H1 (cell line): ENCODE data around the gene ALDH3B1. TPM values are rescaled to one million over a fixed set of nuclear protein-coding genes. Genes with fewer than 3 reads are reported as not detected.

Experiments
- CTCF ChIA-PET: fragments of 300-600 bp; sonication (Branson Sonifier 250); formaldehyde crosslinking; loops from one replicate; lab custom pipeline; 2021; ENCODE audit not compliant: partially characterized antibody; lab: Charles Lee
- POLR2A ChIA-PET: fragments of 300-600 bp; sonication (Branson Sonifier 250); formaldehyde crosslinking; loops from one replicate; lab custom pipeline; 2021; ENCODE audit warnings: inconsistent platforms; ENCODE audit not compliant: partially characterized antibody; lab: Charles Lee
- DNase-seq, 2 experiments: peaks; one replicate each; pipeline versions ENCODE4 v3.0.0 to v3.0.0-alpha.2; 2010 to 2022; ENCODE audit warnings: low spot score in 2 of 2, low read depth in 1 of 2, mixed read lengths in 1 of 2
- FAIRE-seq: peaks from 2 replicates; lab custom pipeline; 2011; peaks lifted over from hg19 to GRCh38; lab: Jason Lieb, UNC
- H2AFZ ChIP-seq: 2 replicates; pipeline ENCODE4 v1.8.1; 2012; ENCODE audit warnings: low read length, inconsistent platforms
- H2AK5ac ChIP-seq: 2 replicates; pipeline ENCODE4 v1.6.1; 2013; ENCODE audit warnings: low read depth, low read length
- H2BK120ac ChIP-seq: replicated peaks from 2 replicates; pipeline ENCODE3; 2013; ENCODE audit warnings: low read depth, low read length, inconsistent platforms
- H2BK12ac ChIP-seq: 2 replicates; pipeline ENCODE4 v1.6.1; 2013; ENCODE audit warnings: low read depth, low read length
- H2BK15ac ChIP-seq: 2 replicates; pipeline ENCODE4 v1.6.1; 2013; ENCODE audit warnings: low read length
- H2BK20ac ChIP-seq: 2 replicates; pipeline ENCODE4 v1.6.1; 2013; ENCODE audit warnings: low read length
- H2BK5ac ChIP-seq: 2 replicates; pipeline ENCODE4 v1.6.1; 2013; ENCODE audit warnings: low read depth, low read length
- H3K14ac ChIP-seq: 2 replicates; pipeline ENCODE4 v1.6.1; 2013; ENCODE audit warnings: inconsistent platforms; ENCODE audit not compliant: insufficient read length
- H3K18ac ChIP-seq: 2 replicates; pipeline ENCODE4 v1.6.1; 2013; ENCODE audit warnings: low read length; ENCODE audit errors: extremely low read depth
- H3K23ac ChIP-seq: 2 replicates; pipeline ENCODE4 v1.6.1; 2013; ENCODE audit warnings: inconsistent platforms; ENCODE audit not compliant: insufficient read length
- H3K23me2 ChIP-seq: 2 replicates; pipeline ENCODE4 v1.6.1; 2013; ENCODE audit warnings: low read depth, low read length
- H3K27ac ChIP-seq: 2 replicates; pipeline ENCODE4 v1.6.1; 2011; ENCODE audit warnings: low read depth, low read length, inconsistent platforms
- H3K27me3 ChIP-seq, 4 experiments: replicated peaks in 1 of 4; 1 replicate in 1 of 4; 2 replicates in 3 of 4; pipeline versions ENCODE4 v1.6.1 to v1.8.1; 2011 to 2013; ENCODE audit warnings: low read length in 3 of 4, mild to moderate bottlenecking in 3 of 4, inconsistent platforms in 2 of 4, mixed read lengths in 2 of 4, moderate library complexity in 1 of 4; ENCODE audit not compliant: control insufficient read depth in 3 of 4, insufficient read depth in 3 of 4; ENCODE audit errors: extremely low read depth in 1 of 4
- H3K36me3 ChIP-seq, 4 experiments: 2 replicates each; pipeline versions ENCODE4 v1.6.1 to v1.8.1; 2011 to 2013; ENCODE audit warnings: mild to moderate bottlenecking in 4 of 4, low read length in 3 of 4, moderate library complexity in 2 of 4, control low read depth in 1 of 4, inconsistent platforms in 1 of 4; ENCODE audit not compliant: insufficient read depth in 4 of 4, control insufficient read depth in 2 of 4
- H3K4ac ChIP-seq: replicated peaks from 2 replicates; pipeline ENCODE3; 2013; ENCODE audit warnings: low read length, low read depth, mixed read lengths, inconsistent platforms; ENCODE audit not compliant: insufficient read length
- H3K4me1 ChIP-seq, 4 experiments: replicated peaks in 1 of 4; 1 replicate in 1 of 4; 2 replicates in 3 of 4; pipeline versions ENCODE4 v1.6.1 to v1.8.1; 2011 to 2013; ENCODE audit warnings: low read length in 3 of 4, inconsistent platforms in 2 of 4, mixed read lengths in 1 of 4; ENCODE audit not compliant: insufficient read depth in 4 of 4, control insufficient read depth in 3 of 4
- H3K4me2 ChIP-seq, 2 experiments: 2 replicates each; pipeline versions ENCODE4 v1.6.1 to v1.8.1; 2011 to 2013; ENCODE audit warnings: low read depth in 2 of 2, low read length in 2 of 2, control low read depth in 1 of 2, inconsistent platforms in 1 of 2, mild to moderate bottlenecking in 1 of 2; ENCODE audit not compliant: insufficient read depth in 1 of 2
- H3K4me3 ChIP-seq, 4 experiments: fragments of 200-600, 300-600 bp in 1 of 4; sonication (generic), shearing (Covaris generic), sonication (Bioruptor Twin) in 1 of 4; 2 replicates each; pipeline versions ENCODE4 v1.5.1 to v1.8.1; 2011 to 2016; ENCODE audit warnings: low read length in 4 of 4, low read depth in 3 of 4, control low read depth in 2 of 4, inconsistent platforms in 2 of 4, mild to moderate bottlenecking in 2 of 4, mixed read lengths in 1 of 4, moderate library complexity in 1 of 4; ENCODE audit not compliant: insufficient read depth in 2 of 4; ENCODE audit errors: extremely low read depth in 1 of 4
- H3K56ac ChIP-seq: replicated peaks from 2 replicates; pipeline ENCODE3; 2013; ENCODE audit warnings: low read depth, mild to moderate bottlenecking, mixed read lengths, low read length, inconsistent platforms; ENCODE audit not compliant: insufficient read length
- H3K79me1 ChIP-seq: 2 replicates; pipeline ENCODE4 v1.6.1; 2013; ENCODE audit warnings: low read depth, low read length, control low read depth
- H3K79me2 ChIP-seq, 2 experiments: 2 replicates each; pipeline versions ENCODE4 v1.6.1 to v1.8.1; 2012 to 2013; ENCODE audit warnings: low read length in 2 of 2, mild to moderate bottlenecking in 2 of 2, inconsistent platforms in 1 of 2; ENCODE audit not compliant: insufficient read depth in 2 of 2, control insufficient read depth in 1 of 2
- H3K9ac ChIP-seq, 4 experiments: replicated peaks in 1 of 4; 1 replicate in 1 of 4; 2 replicates in 3 of 4; pipeline versions ENCODE4 v1.6.1 to v1.8.1; 2011 to 2013; ENCODE audit warnings: low read depth in 3 of 4, low read length in 3 of 4, control low read depth in 2 of 4, mild to moderate bottlenecking in 2 of 4, moderate library complexity in 2 of 4, inconsistent platforms in 1 of 4; ENCODE audit errors: extremely low read depth in 1 of 4
- H3K9me3 ChIP-seq, 2 experiments: 2 replicates each; pipeline versions ENCODE4 v1.6.1 to v1.8.1; 2012 to 2013; ENCODE audit warnings: mild to moderate bottlenecking in 2 of 2, moderate library complexity in 2 of 2, control low read depth in 1 of 2, inconsistent platforms in 1 of 2, low read depth in 1 of 2, low read length in 1 of 2, mixed read lengths in 1 of 2; ENCODE audit not compliant: insufficient read depth in 2 of 2
- H4K20me1 ChIP-seq, 2 experiments: replicated peaks in 1 of 2; 2 replicates each; pipeline versions ENCODE3 to v1.8.1; 2011 to 2013; ENCODE audit warnings: inconsistent platforms in 2 of 2, low read length in 2 of 2, mild to moderate bottlenecking in 1 of 2; ENCODE audit not compliant: insufficient read depth in 2 of 2, control insufficient read depth in 1 of 2
- H4K5ac ChIP-seq: 2 replicates; pipeline ENCODE4 v1.6.1; 2013; ENCODE audit warnings: low read length, low read depth, mixed read lengths, inconsistent platforms; ENCODE audit not compliant: insufficient read length
- H4K8ac ChIP-seq: 2 replicates; pipeline ENCODE4 v1.8.0; 2013; ENCODE audit warnings: mild to moderate bottlenecking, moderate library complexity, low read length, inconsistent platforms; ENCODE audit not compliant: insufficient read depth; ENCODE audit errors: extremely low read depth
- H4K91ac ChIP-seq: replicated peaks from 2 replicates; pipeline ENCODE3; 2013; ENCODE audit warnings: low read length, mixed read lengths, inconsistent platforms; ENCODE audit not compliant: insufficient read length
- CHD2 ChIP-seq: IDR thresholded peaks from 2 replicates; pipeline ENCODE4 v1.6.1; 2012; ENCODE audit warnings: low read length, improper control_type of control experiment
- CREB1 ChIP-seq: IDR thresholded peaks from 2 replicates; pipeline ENCODE4 v1.6.1; 2012; ENCODE audit warnings: inconsistent platforms
- FOSL1 ChIP-seq: IDR thresholded peaks from 2 replicates; pipeline ENCODE4 v1.6.1; 2011; ENCODE audit warnings: mild to moderate bottlenecking, low read depth, low read length, moderate library complexity; ENCODE audit not compliant: insufficient read depth
- GABPA ChIP-seq: IDR thresholded peaks from 2 replicates; pipeline ENCODE4 v1.6.1; 2011; ENCODE audit warnings: mild to moderate bottlenecking, low read length, moderate library complexity, borderline replicate concordance; ENCODE audit not compliant: insufficient read depth
- KDM1A ChIP-seq: fragments of 200-600, 300-600 bp; sonication (generic); IDR thresholded peaks from 2 replicates; pipeline ENCODE4 v1.7.1; 2016; ENCODE audit warnings: mild to moderate bottlenecking, low read length, borderline replicate concordance
- NANOG ChIP-seq: IDR thresholded peaks from 2 replicates; pipeline ENCODE4 v1.6.1; 2011; ENCODE audit warnings: low read length, low read depth, mild to moderate bottlenecking, inconsistent platforms; ENCODE audit not compliant: insufficient read depth, poor library complexity, severe bottlenecking
- POLR2AphosphoS5 ChIP-seq: IDR thresholded peaks from 2 replicates; pipeline ENCODE4 v1.6.1; 2011; ENCODE audit warnings: low read depth, low read length
- RAD21 ChIP-seq, 2 experiments: IDR thresholded peaks in 1 of 2; conservative IDR thresholded peaks in 1 of 2; 2 replicates each; pipeline ENCODE4 v1.6.1; 2011; ENCODE audit warnings: low read depth in 2 of 2, low read length in 2 of 2, improper control_type of control experiment in 1 of 2, inconsistent platforms in 1 of 2, mild to moderate bottlenecking in 1 of 2, moderate library complexity in 1 of 2
- SIRT6 ChIP-seq: IDR thresholded peaks from one replicate; pipeline ENCODE4 v1.7.1; 2012; ENCODE audit warnings: low read length, inconsistent platforms
- SP4 ChIP-seq: IDR thresholded peaks from 2 replicates; pipeline ENCODE4 v1.6.1; 2012; ENCODE audit warnings: low read length, inconsistent platforms
- SRF ChIP-seq: IDR thresholded peaks from 2 replicates; pipeline ENCODE4 v1.6.1; 2011; ENCODE audit warnings: mild to moderate bottlenecking, low read depth, low read length, moderate library complexity
- TAF1 ChIP-seq: IDR thresholded peaks from 2 replicates; pipeline ENCODE4 v1.6.1; 2011; ENCODE audit warnings: mild to moderate bottlenecking, low read depth, low read length
- WGBS, 2 experiments: shearing (Covaris generic) in 1 of 2; methylation state at CpG; one replicate each; pipeline versions ENCODE4 v1.1.6 to v1.1.7; 2013 to 2015; ENCODE audit warnings: low lambda C conversion rate in 2 of 2, mixed read lengths in 2 of 2, inconsistent platforms in 1 of 2, low coverage in 1 of 2, missing lambda C conversion rate in 1 of 2; ENCODE audit not compliant: insufficient replicate concordance in 2 of 2, insufficient coverage in 1 of 2, insufficient read length in 1 of 2; ENCODE audit errors: extremely low coverage in 1 of 2, missing lambda C conversion rate in 1 of 2; 5-methylcytosine and 5-hydroxymethylcytosine counted together
- polyA plus RNA-seq, 7 experiments: library from polyadenylated mRNA; depleted of rRNA in 3 of 7; stranded (reverse) in 5 of 7; unstranded in 2 of 7; fragments of >200 nt in 5 of 7; fragments of 200-250 nt in 2 of 7; gene quantifications; 1 replicate in 5 of 7; 2 replicates in 1 of 7; 4 replicates in 1 of 7; pipeline versions ENCODE4 v1.2.1 to v1.2.3, GENCODE V29; 2011 to 2013; ENCODE audit warnings: missing spikeins in 2 of 7, mixed read lengths in 2 of 7
- total RNA-seq: library from RNA; stranded (reverse); fragmentation: NEBNext Ultra II Directional; extraction: Animal tissue kit (Norgen Biotek cat#: 25700); gene quantifications from 2 replicates; pipeline ENCODE4 v1.2.1, GENCODE V29; 2021
- TF ChIP-seq, protein P1 (sequence below): IDR thresholded peaks from 2 replicates; pipeline ENCODE4 v1.6.1; 2011; ENCODE audit warnings: low read length, improper control_type of control experiment

The ALDH3B1 gene
- total and polyA plus RNA-seq, 2 of the 8 experiments (the other 6 are each of a cell fraction or from before 2014, with no cell fraction given), result 0.32 to 0.47 TPM

DNA sequence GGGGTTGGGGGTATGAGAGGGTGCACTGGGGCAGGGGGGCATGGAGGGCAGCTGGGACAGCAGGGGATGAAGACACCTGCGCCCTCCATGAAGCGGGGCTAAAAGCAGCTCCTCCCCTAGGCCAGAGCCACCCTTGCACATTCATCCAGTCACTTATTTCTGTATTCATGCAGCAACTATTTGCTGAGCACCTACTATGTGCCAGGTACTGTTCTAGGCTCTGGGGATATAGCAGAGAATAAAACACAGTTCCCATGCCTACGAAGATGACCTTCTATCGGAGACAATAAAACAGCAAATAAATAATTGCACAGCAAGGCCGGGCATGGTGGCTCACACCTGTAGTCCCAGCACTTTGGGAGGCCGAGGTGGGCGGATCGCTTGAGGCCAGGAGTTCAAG, 5.3 kb downstream of the ALDH3B1 start:
- Histone ChIP-seq H2BK120ac (no peak overlapping the region), H4K8ac (no peak overlapping the region; the same call in 1 of the 2 replicates), H4K5ac (no peak overlapping the region), H3K4ac (no peak overlapping the region), H3K27me3 (no peaks in the 10 kb centered on the region), H4K20me1 (no peaks in the 10 kb centered on the region), H3K18ac (no peak overlapping the region), H2BK12ac (no peak overlapping the region), H2AK5ac (no peak overlapping the region), H3K9me3 (no peaks in the 10 kb centered on the region), H3K79me2 (no peaks in the 10 kb centered on the region), H4K91ac (no peak overlapping the region), H2BK20ac (no peak overlapping the region), H2BK5ac (no peak overlapping the region), H3K23me2 (no peaks in the 10 kb centered on the region), H3K4me3 (no peak overlapping the region), H3K79me1 (no peaks in the 10 kb centered on the region), H3K4me2 (no peak overlapping the region), H3K9ac (no peak overlapping the region), H3K27ac (no peak overlapping the region), H3K56ac (no peak overlapping the region), H3K14ac (no peak overlapping the region), H2AFZ (no peak overlapping the region), H3K36me3 (no peaks in the 10 kb centered on the region), H3K4me1 (peaks cover 0 to 13% (median 6%) of the 10 kb centered on the region in 4 experiments; a peak in 6 of 7 replicates), H2BK15ac (no peak overlapping the region), H3K23ac (no peak overlapping the region)
- CTCF ChIA-PET, result interaction anchor here (0.7 kb wide), 1 partner anchor 9 kb away, joined by 3 read pairs; no protein-coding TSS in a partner anchor
- FAIRE-seq (no peak), DNase-seq (no peak)
- WGBS, 2 experiments, result 99% methylated on average over 6 of the region's 8 CpGs; no CpG with 5 or more reads in 1 of the 2 experiments
- POLR2A ChIA-PET, result interaction anchor here (1.0 to 2.8 kb wide), 3 partner anchors 9 to 22 kb away, joined by 3 to 14 read pairs (median 4); partner anchors contain the start of gene TCIRG1
- TF ChIP-seq SIRT6 (no peak), CHD2 (no peak), NANOG (no peak), SRF (no peak), FOSL1 (no peak), TAF1 (no peak), RAD21 (IDR thresholded peaks at IDR 0.05 in 1 of 2, conservative IDR thresholded peaks at IDR 0.05 in 1 of 2; ENCODE audit: low read depth in 2 of 2, low read length in 2 of 2) (no peak), KDM1A (no peak), CREB1 (no peak), POLR2AphosphoS5 (no peak), SP4 (no peak), GABPA (no peak)
- TF ChIP-seq, protein P1, sequence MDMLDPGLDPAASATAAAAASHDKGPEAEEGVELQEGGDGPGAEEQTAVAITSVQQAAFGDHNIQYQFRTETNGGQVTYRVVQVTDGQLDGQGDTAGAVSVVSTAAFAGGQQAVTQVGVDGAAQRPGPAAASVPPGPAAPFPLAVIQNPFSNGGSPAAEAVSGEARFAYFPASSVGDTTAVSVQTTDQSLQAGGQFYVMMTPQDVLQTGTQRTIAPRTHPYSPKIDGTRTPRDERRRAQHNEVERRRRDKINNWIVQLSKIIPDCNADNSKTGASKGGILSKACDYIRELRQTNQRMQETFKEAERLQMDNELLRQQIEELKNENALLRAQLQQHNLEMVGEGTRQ, result no peak
